HG02763 (cell line): Measurements from ENCODE around the gene CLDN22.
"Not testable (repeated sequence)": the region's sequence is repeated elsewhere in the genome, so short reads cannot be mapped to it uniquely, and the experiment has no call there.

ENCODE experiments used
- ATAC-seq: cut with Tn5 transposase; IDR thresholded peaks from one replicate; pipeline ENCODE4 v1.9.1; 2021; ENCODE audit warnings: mild to moderate bottlenecking, moderate library complexity; ENCODE audit not compliant: unreplicated experiment

CLDN22 gene

GRCh38 chr4:183347566-183347965, 27.5 kb upstream of the CLDN22 start:
- no peak for ATAC-seq

DNA sequence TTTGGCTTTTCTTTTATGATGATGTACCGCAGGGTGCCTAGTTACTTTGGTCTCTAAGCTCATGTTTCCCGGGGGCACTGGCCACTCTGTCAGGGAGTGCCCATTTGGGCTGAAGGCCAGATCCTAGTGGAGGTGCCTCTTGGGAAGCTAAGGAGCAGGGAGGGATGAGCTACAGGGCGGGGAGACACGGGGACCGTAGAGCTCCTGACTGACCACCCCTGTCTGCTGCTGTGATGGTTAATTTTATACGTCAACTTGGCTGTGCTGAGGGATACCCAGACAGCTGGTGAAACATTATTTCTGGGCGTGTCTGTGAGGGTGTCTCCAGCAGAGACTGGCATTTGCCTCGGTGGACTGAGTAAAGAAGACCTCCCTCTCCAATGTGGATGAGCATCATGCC, 27.1 kb upstream of the CLDN22 start:
- no peak for ATAC-seq

- ATAC-seq = no peak
Observed at GRCh38 chr4:183345261-183345660, 25.2 kb upstream of the CLDN22 start.

DNA sequence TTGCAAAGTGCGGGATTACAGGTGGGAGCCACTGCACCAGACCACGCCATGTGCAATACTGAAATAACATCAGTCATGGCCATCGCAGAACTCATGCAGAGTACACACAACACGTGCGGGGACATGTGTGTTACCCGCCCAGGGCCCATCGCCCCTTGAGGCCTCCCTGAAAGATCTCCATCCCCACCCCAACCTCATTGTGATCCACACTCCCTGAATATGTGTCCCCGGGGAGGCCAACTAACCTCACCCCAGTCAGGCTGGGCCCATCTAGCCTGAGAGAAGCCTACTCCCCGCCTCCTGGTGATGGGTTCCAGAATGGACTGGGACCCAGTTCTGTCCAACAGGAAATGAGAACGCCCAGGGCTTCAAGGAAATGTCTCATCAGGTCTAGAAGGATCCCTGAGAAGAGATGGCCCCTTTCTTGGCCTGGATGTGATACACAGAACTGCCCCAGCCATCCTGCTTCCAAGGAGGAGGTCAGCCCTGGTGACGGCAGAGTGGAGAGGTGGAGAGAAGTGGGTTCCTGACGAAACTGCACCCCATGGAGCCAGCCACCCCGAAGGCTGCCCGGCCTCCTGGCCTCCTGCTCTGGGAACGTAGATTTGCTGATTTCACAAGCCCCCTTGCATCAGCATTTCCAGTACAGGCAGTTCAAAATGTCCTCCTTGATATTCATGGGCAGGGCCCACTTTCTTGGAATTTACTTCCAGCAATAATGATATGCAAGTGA, 24.6 kb upstream of the CLDN22 start:
- no peak for ATAC-seq

- ATAC-seq = no peak
Observed at GRCh38 chr4:183343730-183344129, 23.7 kb upstream of the CLDN22 start.

DNA sequence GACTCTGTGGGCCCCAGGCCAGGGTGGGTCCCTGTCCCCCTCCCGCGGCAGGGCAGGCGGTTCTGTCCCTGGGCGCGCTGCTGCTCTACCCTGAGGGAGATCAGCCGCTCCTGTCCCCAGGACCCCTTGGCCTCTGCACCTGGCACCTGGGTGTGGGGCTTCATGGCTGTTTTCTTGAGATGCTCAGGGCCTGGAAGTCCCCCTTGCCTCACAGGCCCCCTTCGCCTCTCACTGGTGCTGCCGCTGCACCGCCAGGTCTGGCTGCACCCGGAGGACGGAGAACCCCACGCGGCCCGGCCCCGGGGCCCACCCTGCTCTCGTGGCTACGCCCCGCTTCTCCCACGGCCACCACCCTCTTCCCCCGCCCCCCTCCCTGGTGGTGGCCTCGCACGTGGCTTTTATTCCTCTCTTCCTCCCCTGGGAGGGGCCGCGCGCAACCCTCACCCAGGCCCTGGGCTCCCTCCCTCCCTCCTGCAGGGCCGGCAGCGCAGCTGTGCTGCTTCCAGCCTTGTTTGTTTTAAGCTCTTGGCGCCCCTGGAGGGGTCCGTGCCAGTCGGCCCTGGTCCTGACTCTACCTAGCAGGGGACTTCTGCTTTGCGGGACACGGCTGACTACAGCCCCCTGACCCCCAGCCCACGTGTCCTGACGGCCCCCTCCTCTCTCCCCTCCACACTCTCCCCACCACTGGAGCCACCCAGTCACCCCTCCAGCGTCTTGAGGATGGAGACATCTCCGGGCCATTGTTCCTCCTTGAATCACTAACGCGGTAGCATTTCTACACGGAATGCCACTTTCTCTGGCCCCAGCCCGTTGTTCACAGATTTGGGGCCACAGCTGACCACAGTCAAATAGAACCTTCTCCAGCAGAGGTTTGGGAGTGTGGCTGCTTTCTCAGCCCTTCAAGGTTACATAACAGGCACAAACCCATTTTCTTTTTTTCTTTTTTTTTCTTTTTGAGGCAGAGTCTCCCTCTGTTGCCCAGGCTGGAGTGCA, 22.8 kb upstream of the CLDN22 start:
- ATAC-seq = no peak

DNA sequence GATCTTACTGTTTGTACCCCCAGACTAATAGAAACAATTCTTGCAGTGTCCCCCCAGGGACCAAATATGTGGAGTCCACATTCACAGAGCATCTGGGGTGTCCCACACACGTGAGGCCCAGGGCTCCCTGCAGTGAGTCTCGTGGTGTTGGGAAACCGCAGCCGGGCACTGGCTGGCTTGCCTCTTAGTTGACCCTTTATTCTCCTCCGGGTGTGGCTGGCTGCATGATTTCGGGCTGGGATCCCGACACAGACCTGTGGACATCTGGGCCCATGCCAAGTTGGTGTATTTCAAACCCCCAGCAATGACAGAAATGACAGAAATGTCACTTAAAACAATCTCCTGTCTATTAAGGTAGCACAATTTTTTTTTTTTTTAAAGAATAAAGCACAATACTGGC, 17.8 kb upstream of the CLDN22 start:
- ATAC-seq = no peak

- ATAC-seq = no peak
Observed at GRCh38 chr4:183337349-183337748, 17.3 kb upstream of the CLDN22 start.

DNA sequence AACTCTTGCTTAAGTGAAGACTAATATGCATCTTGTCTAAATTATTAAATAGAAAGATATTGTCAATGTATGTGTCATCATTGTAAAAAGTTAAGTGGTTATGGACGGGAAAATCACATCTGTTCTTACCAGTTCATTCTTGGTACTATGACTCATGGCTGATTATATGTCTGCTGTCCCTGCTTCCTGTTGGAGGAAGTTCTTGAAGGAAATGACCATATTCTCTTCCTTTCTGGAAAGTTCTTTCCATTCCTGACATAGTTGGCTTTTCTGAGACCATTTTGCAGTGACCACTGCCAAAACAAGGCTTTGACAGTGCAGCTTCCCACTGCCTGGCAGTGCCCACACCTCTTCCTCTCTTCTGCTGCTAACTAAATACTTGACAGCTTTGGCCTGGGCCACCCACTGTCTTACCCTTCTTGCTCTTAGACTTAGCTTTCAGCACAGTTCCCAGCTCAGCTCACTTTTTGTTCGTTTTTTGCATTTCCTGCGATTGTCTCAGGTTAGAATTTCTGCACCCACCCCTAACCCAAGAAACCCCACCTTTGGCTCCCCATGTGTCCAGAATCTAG, 15.4 kb upstream of the CLDN22 start:
- ATAC-seq = no peak

DNA sequence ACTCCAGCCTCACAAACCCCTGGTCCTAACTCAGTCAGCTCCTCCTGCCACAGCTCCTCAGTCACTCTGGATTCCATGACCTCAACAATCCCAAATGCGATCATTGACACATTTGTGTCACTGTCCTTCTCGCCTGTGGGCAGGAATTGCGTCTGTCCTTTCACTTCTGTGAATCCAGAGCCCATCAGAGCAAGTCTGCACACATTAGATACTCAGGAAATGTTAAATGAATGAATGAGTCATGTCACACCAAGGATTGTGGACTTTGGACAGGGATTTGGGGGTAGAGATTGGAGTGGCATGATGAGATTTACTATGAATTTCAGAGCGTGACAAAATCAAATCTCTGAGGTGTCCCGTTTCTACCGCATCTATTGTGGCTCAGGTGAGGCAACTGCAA, 13.9 kb upstream of the CLDN22 start:
- ATAC-seq = no peak

- no peak for ATAC-seq
Observed at GRCh38 chr4:183333202-183333601, 13.1 kb upstream of the CLDN22 start.

DNA sequence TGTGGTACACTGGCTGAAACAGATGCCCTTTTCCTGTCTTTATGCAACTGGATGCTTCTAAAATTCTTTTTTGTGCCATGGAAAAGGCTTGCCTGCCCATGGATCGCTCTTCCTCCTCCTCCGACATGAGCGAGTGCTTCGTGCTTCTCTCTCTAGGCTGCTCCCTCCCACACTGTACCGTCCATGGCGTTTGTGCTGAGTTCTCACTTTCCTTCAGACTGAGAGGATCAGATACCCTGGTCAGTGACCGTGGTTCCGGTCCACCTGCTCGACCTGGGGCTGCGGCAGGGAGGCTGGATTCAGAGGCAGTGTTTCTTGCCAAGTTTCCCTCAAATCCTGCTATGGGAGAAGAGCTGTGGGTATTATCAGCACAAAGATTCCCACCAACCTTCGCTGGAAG, 12.4 kb upstream of the CLDN22 start:
- no peak for ATAC-seq

- ATAC-seq = no peak
Observed at GRCh38 chr4:183330841-183331240, 10.8 kb upstream of the CLDN22 start.

DNA sequence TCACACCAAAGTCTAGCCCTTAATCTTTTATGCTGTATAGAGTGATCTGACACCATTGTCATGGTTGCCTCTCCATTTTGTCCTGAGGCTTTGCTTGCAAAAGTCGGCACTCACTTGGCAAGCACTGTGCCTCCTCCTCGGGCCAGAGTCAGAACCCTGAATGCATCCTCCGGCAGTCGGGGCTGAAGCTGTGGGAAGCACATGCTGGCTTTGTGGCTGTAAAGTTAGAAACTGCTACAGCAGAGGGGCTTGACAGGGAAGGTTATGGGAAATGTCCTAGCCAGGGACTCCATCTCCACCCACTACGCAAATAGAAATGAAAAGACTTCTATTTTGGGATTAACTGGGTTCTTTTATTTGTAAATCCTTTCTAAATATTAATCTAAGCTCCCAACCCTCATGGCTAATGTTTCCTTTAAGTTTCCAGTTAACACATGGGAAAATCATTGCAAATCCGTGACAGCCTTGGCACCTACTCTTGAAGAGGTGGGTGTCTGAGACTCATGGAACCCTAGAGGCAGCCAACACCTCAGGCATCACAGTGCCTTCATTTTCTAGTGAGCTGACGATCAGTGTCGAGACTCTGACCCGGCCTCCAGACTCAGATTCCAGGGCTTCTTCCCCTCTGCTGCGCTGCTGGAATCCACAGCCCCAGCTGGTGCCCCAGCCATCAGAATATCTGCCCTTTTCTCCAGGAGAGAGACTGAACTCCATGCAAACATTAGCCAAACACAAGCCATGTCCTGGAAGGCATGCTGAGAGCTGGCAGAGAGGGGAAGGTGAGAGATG, 10.1 kb upstream of the CLDN22 start:
- no peak for ATAC-seq

GRCh38 chr4:183329244-183329643, 9.2 kb upstream of the CLDN22 start:
- ATAC-seq = no peak

GRCh38 chr4:183328832-183329231, 8.8 kb upstream of the CLDN22 start:
- no peak for ATAC-seq

DNA sequence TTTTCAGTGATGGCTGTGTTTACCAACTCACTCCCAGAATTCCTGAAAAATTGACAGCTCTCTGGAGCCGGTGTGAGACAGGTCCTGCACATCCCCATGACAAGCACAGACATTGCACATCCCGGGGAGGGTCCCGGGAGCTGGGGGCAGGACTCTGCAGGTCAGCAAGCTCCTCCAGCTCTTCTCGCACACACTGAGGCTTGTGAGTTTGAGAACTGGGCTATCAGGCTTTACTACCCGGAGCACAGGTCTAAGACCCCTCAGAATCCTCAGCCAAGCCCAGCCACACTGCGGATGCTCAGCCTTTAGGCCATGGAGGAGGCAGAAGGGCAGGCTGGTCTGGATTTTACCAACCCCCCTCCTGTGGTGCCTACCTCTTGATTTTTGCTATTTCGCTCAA, 7.8 kb upstream of the CLDN22 start:
- no peak for ATAC-seq

DNA sequence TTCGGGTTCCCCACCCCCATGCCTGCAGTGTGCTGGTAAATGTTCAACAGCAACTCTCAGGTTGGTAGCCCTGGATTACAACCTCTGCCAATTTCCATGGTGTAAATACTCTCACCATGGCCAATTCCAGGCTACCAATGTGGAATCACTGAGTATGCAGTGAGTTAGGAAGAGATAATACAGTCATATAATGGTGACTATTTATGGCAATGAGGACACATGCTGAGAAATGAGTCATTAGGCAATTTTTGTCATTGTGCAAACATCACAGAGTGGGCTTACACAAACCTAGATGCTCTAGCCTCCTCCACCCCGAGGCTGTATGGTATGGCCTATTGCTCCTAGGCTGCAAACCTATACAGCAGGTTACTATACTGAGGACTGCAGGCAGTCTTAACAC, 6.8 kb upstream of the CLDN22 start:
- no peak for ATAC-seq

GRCh38 chr4:183326387-183326786, 6.3 kb upstream of the CLDN22 start:
- ATAC-seq = not testable (repeated sequence)

- ATAC-seq = no peak
Observed at GRCh38 chr4:183324619-183325018, 4.5 kb upstream of the CLDN22 start.

DNA sequence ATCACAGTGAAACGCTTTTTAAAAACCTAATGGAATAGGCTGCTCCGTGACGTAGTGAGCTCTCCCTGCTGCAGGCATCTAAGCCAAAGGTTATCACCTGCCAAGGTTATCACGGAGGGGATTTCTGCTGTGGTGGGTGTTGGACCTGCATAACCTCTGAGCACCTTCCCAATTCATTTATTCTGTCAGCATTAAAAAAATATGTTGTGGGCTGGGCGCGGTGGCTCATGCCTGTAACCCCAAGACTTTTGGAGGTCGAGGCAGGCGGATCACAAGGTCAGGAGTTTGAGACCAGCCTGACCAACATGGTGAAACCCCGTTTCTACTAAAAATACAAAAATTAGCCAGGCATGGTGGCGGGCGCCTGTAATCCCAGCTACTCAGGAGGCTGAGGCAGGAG, 4.0 kb upstream of the CLDN22 start:
- ATAC-seq = not testable (repeated sequence)
